Cardiac muscle cell (in vitro differentiated cells and primary cell): ENCODE results near the gene SGPP1. TPM values are rescaled to one million over a fixed set of nuclear protein-coding genes. Genes with fewer than 3 reads are reported as not detected.
A peak's percentile ranks its signal among the peaks of the same experiment; 100 is the strongest.
"Not testable (repeated sequence)": the region's sequence is repeated elsewhere in the genome, so short reads cannot be mapped to it uniquely, and the experiment has no call there.

Source experiments
- DNase-seq, 2 donors: peaks; one replicate each; pipeline versions ENCODE4 v3.0.0 to v3.0.0-alpha.2; 2010 to 2017; ENCODE audit warnings: low read depth in 1 of 2, low spot score in 1 of 2
- H3K27ac ChIP-seq: fragments of 200-600 bp; sonication (generic); 2 replicates; pipeline ENCODE4 v1.5.1; 2016
- H3K27me3 ChIP-seq: fragments of 200-600 bp; sonication (generic); 2 replicates; pipeline ENCODE4 v1.6.0; 2016; ENCODE audit warnings: control low read depth
- H3K36me3 ChIP-seq: fragments of 200-600 bp; sonication (generic); 2 replicates; pipeline ENCODE4 v1.5.1; 2016; ENCODE audit warnings: control low read depth
- H3K4me1 ChIP-seq: fragments of 200-600 bp; sonication (generic); 2 replicates; pipeline ENCODE4 v1.8.1; 2017; ENCODE audit warnings: low read depth, mild to moderate bottlenecking, mixed run types
- H3K4me3 ChIP-seq: fragments of 200-600 bp; sonication (generic); 2 replicates; pipeline ENCODE4 v1.5.1; 2016; ENCODE audit warnings: mild to moderate bottlenecking
- H3K9me3 ChIP-seq: fragments of 200-600 bp; sonication (generic); 2 replicates; pipeline ENCODE4 v1.5.1; 2017; ENCODE audit warnings: low read depth, mild to moderate bottlenecking, control low read depth
- CTCF ChIP-seq: IDR thresholded peaks from 2 replicates; pipeline ENCODE4 v1.5.1; 2012; ENCODE audit warnings: low read depth, mild to moderate bottlenecking, low read length
- polyA plus RNA-seq: library from polyadenylated mRNA; unstranded; fragments of >200 nt; fragmentation: Nextera tagmentation; extraction: Ambion mirVana; gene quantifications from 2 replicates; pipeline ENCODE4 v1.2.1, GENCODE V29; 2016
- total RNA-seq: library from RNA; depleted of rRNA; stranded (reverse); fragments of >200 nt; gene quantifications from 2 replicates; pipeline ENCODE4 v1.2.3, GENCODE V29; 2016

SGPP1 gene
- total and polyA plus RNA-seq, 2 experiments from 2014 or later = 10.6 to 12.2 TPM

GRCh38 chr14:63757211-63757610 lies 29.3 kb upstream of the SGPP1 start:
- H3K36me3 ChIP-seq = no peaks in the 10 kb centered on the region
- H3K4me1 ChIP-seq = no peaks in the 10 kb centered on the region
- no peak overlapping the region for H3K4me3 ChIP-seq
- DNase-seq = no peak
- no peak for TF ChIP-seq CTCF
- no peak overlapping the region for H3K27ac ChIP-seq
- no peaks in the 10 kb centered on the region for H3K27me3 ChIP-seq
- H3K9me3 ChIP-seq = no peaks in the 10 kb centered on the region

GRCh38 chr14:63752449-63753169 lies 24.7 kb upstream of the SGPP1 start:
- no peaks in the 10 kb centered on the region for H3K4me1 ChIP-seq
- TF ChIP-seq CTCF = no peak
- no peak overlapping the region for H3K4me3 ChIP-seq
- no peak overlapping the region for H3K27ac ChIP-seq
- H3K9me3 ChIP-seq = no peaks in the 10 kb centered on the region
- peak in 1 of 2 donors; percentile 36 for DNase-seq
- H3K27me3 ChIP-seq = no peaks in the 10 kb centered on the region
- no peaks in the 10 kb centered on the region for H3K36me3 ChIP-seq

GRCh38 chr14:63751076-63751475 lies 23.2 kb upstream of the SGPP1 start:
- H3K9me3 ChIP-seq, H3K4me3 ChIP-seq, DNase-seq, H3K36me3 ChIP-seq, H3K27me3 ChIP-seq, H3K27ac ChIP-seq, H3K4me1 ChIP-seq: not testable (repeated sequence)

GRCh38 chr14:63747846-63748245 lies 20.0 kb upstream of the SGPP1 start:
- Histone ChIP-seq H3K9me3 (no peaks in the 10 kb centered on the region), H3K27ac (no peak overlapping the region), H3K27me3 (no peaks in the 10 kb centered on the region), H3K36me3 (no peaks in the 10 kb centered on the region), H3K4me3 (no peak overlapping the region), H3K4me1 (no peaks in the 10 kb centered on the region)
- DNase-seq = no peak
- no peak for TF ChIP-seq CTCF

GRCh38 chr14:63745858-63746425 lies 18.1 kb upstream of the SGPP1 start:
- Histone ChIP-seq H3K4me3 (no peak overlapping the region), H3K4me1 (no peaks in the 10 kb centered on the region), H3K27ac (no peak overlapping the region), H3K9me3 (no peaks in the 10 kb centered on the region), H3K36me3 (no peaks in the 10 kb centered on the region), H3K27me3 (no peaks in the 10 kb centered on the region)
- DNase-seq = no peak
- no peak for TF ChIP-seq CTCF

- no peak for TF ChIP-seq CTCF
- no peak for DNase-seq
- no peak overlapping the region for H3K4me3 ChIP-seq
- H3K4me1 ChIP-seq = no peaks in the 10 kb centered on the region
- H3K36me3 ChIP-seq = no peaks in the 10 kb centered on the region
- no peaks in the 10 kb centered on the region for H3K9me3 ChIP-seq
- H3K27me3 ChIP-seq = no peaks in the 10 kb centered on the region
- H3K27ac ChIP-seq = no peak overlapping the region
Observed at GRCh38 chr14:63745272-63745671, 17.4 kb upstream of the SGPP1 start.
